H1 (cell line): ENCODE results near the gene BRAT1. TPM values are rescaled to one million over a fixed set of nuclear protein-coding genes. Genes with fewer than 3 reads are reported as not detected.

Experiments used
- CTCF ChIA-PET: fragments of 300-600 bp; sonication (Branson Sonifier 250); formaldehyde crosslinking; loops from one replicate; lab custom pipeline; 2021; ENCODE audit not compliant: partially characterized antibody; lab: Charles Lee
- POLR2A ChIA-PET: fragments of 300-600 bp; sonication (Branson Sonifier 250); formaldehyde crosslinking; loops from one replicate; lab custom pipeline; 2021; ENCODE audit warnings: inconsistent platforms; ENCODE audit not compliant: partially characterized antibody; lab: Charles Lee
- DNase-seq, 2 experiments: peaks; one replicate each; pipeline versions ENCODE4 v3.0.0 to v3.0.0-alpha.2; 2010 to 2022; ENCODE audit warnings: low spot score in 2 of 2, low read depth in 1 of 2, mixed read lengths in 1 of 2
- FAIRE-seq: peaks from 2 replicates; lab custom pipeline; 2011; peaks lifted over from hg19 to GRCh38; lab: Jason Lieb, UNC
- H2AFZ ChIP-seq: 2 replicates; pipeline ENCODE4 v1.8.1; 2012; ENCODE audit warnings: low read length, inconsistent platforms
- H2AK5ac ChIP-seq: 2 replicates; pipeline ENCODE4 v1.6.1; 2013; ENCODE audit warnings: low read depth, low read length
- H2BK120ac ChIP-seq: replicated peaks from 2 replicates; pipeline ENCODE3; 2013; ENCODE audit warnings: low read depth, low read length, inconsistent platforms
- H2BK12ac ChIP-seq: 2 replicates; pipeline ENCODE4 v1.6.1; 2013; ENCODE audit warnings: low read depth, low read length
- H2BK15ac ChIP-seq: 2 replicates; pipeline ENCODE4 v1.6.1; 2013; ENCODE audit warnings: low read length
- H2BK20ac ChIP-seq: 2 replicates; pipeline ENCODE4 v1.6.1; 2013; ENCODE audit warnings: low read length
- H2BK5ac ChIP-seq: 2 replicates; pipeline ENCODE4 v1.6.1; 2013; ENCODE audit warnings: low read depth, low read length
- H3K14ac ChIP-seq: 2 replicates; pipeline ENCODE4 v1.6.1; 2013; ENCODE audit warnings: inconsistent platforms; ENCODE audit not compliant: insufficient read length
- H3K18ac ChIP-seq: 2 replicates; pipeline ENCODE4 v1.6.1; 2013; ENCODE audit warnings: low read length; ENCODE audit errors: extremely low read depth
- H3K23ac ChIP-seq: 2 replicates; pipeline ENCODE4 v1.6.1; 2013; ENCODE audit warnings: inconsistent platforms; ENCODE audit not compliant: insufficient read length
- H3K23me2 ChIP-seq: 2 replicates; pipeline ENCODE4 v1.6.1; 2013; ENCODE audit warnings: low read depth, low read length
- H3K27ac ChIP-seq: 2 replicates; pipeline ENCODE4 v1.6.1; 2011; ENCODE audit warnings: low read depth, low read length, inconsistent platforms
- H3K27me3 ChIP-seq, 4 experiments: replicated peaks in 1 of 4; 1 replicate in 1 of 4; 2 replicates in 3 of 4; pipeline versions ENCODE4 v1.6.1 to v1.8.1; 2011 to 2013; ENCODE audit warnings: low read length in 3 of 4, mild to moderate bottlenecking in 3 of 4, inconsistent platforms in 2 of 4, mixed read lengths in 2 of 4, moderate library complexity in 1 of 4; ENCODE audit not compliant: control insufficient read depth in 3 of 4, insufficient read depth in 3 of 4; ENCODE audit errors: extremely low read depth in 1 of 4
- H3K36me3 ChIP-seq, 4 experiments: 2 replicates each; pipeline versions ENCODE4 v1.6.1 to v1.8.1; 2011 to 2013; ENCODE audit warnings: mild to moderate bottlenecking in 4 of 4, low read length in 3 of 4, moderate library complexity in 2 of 4, control low read depth in 1 of 4, inconsistent platforms in 1 of 4; ENCODE audit not compliant: insufficient read depth in 4 of 4, control insufficient read depth in 2 of 4
- H3K4ac ChIP-seq: replicated peaks from 2 replicates; pipeline ENCODE3; 2013; ENCODE audit warnings: low read length, low read depth, mixed read lengths, inconsistent platforms; ENCODE audit not compliant: insufficient read length
- H3K4me1 ChIP-seq, 4 experiments: replicated peaks in 1 of 4; 1 replicate in 1 of 4; 2 replicates in 3 of 4; pipeline versions ENCODE4 v1.6.1 to v1.8.1; 2011 to 2013; ENCODE audit warnings: low read length in 3 of 4, inconsistent platforms in 2 of 4, mixed read lengths in 1 of 4; ENCODE audit not compliant: insufficient read depth in 4 of 4, control insufficient read depth in 3 of 4
- H3K4me2 ChIP-seq, 2 experiments: 2 replicates each; pipeline versions ENCODE4 v1.6.1 to v1.8.1; 2011 to 2013; ENCODE audit warnings: low read depth in 2 of 2, low read length in 2 of 2, control low read depth in 1 of 2, inconsistent platforms in 1 of 2, mild to moderate bottlenecking in 1 of 2; ENCODE audit not compliant: insufficient read depth in 1 of 2
- H3K4me3 ChIP-seq, 4 experiments: fragments of 200-600, 300-600 bp in 1 of 4; sonication (generic), shearing (Covaris generic), sonication (Bioruptor Twin) in 1 of 4; 2 replicates each; pipeline versions ENCODE4 v1.5.1 to v1.8.1; 2011 to 2016; ENCODE audit warnings: low read length in 4 of 4, low read depth in 3 of 4, control low read depth in 2 of 4, inconsistent platforms in 2 of 4, mild to moderate bottlenecking in 2 of 4, mixed read lengths in 1 of 4, moderate library complexity in 1 of 4; ENCODE audit not compliant: insufficient read depth in 2 of 4; ENCODE audit errors: extremely low read depth in 1 of 4
- H3K56ac ChIP-seq: replicated peaks from 2 replicates; pipeline ENCODE3; 2013; ENCODE audit warnings: low read depth, mild to moderate bottlenecking, mixed read lengths, low read length, inconsistent platforms; ENCODE audit not compliant: insufficient read length
- H3K79me1 ChIP-seq: 2 replicates; pipeline ENCODE4 v1.6.1; 2013; ENCODE audit warnings: low read depth, low read length, control low read depth
- H3K79me2 ChIP-seq, 2 experiments: 2 replicates each; pipeline versions ENCODE4 v1.6.1 to v1.8.1; 2012 to 2013; ENCODE audit warnings: low read length in 2 of 2, mild to moderate bottlenecking in 2 of 2, inconsistent platforms in 1 of 2; ENCODE audit not compliant: insufficient read depth in 2 of 2, control insufficient read depth in 1 of 2
- H3K9ac ChIP-seq, 4 experiments: replicated peaks in 1 of 4; 1 replicate in 1 of 4; 2 replicates in 3 of 4; pipeline versions ENCODE4 v1.6.1 to v1.8.1; 2011 to 2013; ENCODE audit warnings: low read depth in 3 of 4, low read length in 3 of 4, control low read depth in 2 of 4, mild to moderate bottlenecking in 2 of 4, moderate library complexity in 2 of 4, inconsistent platforms in 1 of 4; ENCODE audit errors: extremely low read depth in 1 of 4
- H3K9me3 ChIP-seq, 2 experiments: 2 replicates each; pipeline versions ENCODE4 v1.6.1 to v1.8.1; 2012 to 2013; ENCODE audit warnings: mild to moderate bottlenecking in 2 of 2, moderate library complexity in 2 of 2, control low read depth in 1 of 2, inconsistent platforms in 1 of 2, low read depth in 1 of 2, low read length in 1 of 2, mixed read lengths in 1 of 2; ENCODE audit not compliant: insufficient read depth in 2 of 2
- H4K20me1 ChIP-seq, 2 experiments: replicated peaks in 1 of 2; 2 replicates each; pipeline versions ENCODE3 to v1.8.1; 2011 to 2013; ENCODE audit warnings: inconsistent platforms in 2 of 2, low read length in 2 of 2, mild to moderate bottlenecking in 1 of 2; ENCODE audit not compliant: insufficient read depth in 2 of 2, control insufficient read depth in 1 of 2
- H4K5ac ChIP-seq: 2 replicates; pipeline ENCODE4 v1.6.1; 2013; ENCODE audit warnings: low read length, low read depth, mixed read lengths, inconsistent platforms; ENCODE audit not compliant: insufficient read length
- H4K8ac ChIP-seq: 2 replicates; pipeline ENCODE4 v1.8.0; 2013; ENCODE audit warnings: mild to moderate bottlenecking, moderate library complexity, low read length, inconsistent platforms; ENCODE audit not compliant: insufficient read depth; ENCODE audit errors: extremely low read depth
- H4K91ac ChIP-seq: replicated peaks from 2 replicates; pipeline ENCODE3; 2013; ENCODE audit warnings: low read length, mixed read lengths, inconsistent platforms; ENCODE audit not compliant: insufficient read length
- ASH2L ChIP-seq: fragments of 200-600, 300-600 bp; sonication (generic); IDR thresholded peaks from one replicate; pipeline ENCODE4 v1.7.1; 2017; ENCODE audit warnings: low read length
- BRCA1 ChIP-seq: IDR thresholded peaks from 2 replicates; pipeline ENCODE4 v1.6.1; 2012; ENCODE audit warnings: low read depth, low read length, improper control_type of control experiment
- CTCF ChIP-seq, 3 experiments: IDR thresholded peaks; 1 replicate in 2 of 3; 2 replicates in 1 of 3; pipeline versions ENCODE4 v1.5.1 to v1.6.1; 2011; ENCODE audit warnings: low read length in 3 of 3, mild to moderate bottlenecking in 3 of 3, inconsistent platforms in 2 of 3, low read depth in 1 of 3, moderate library complexity in 1 of 3; ENCODE audit not compliant: insufficient read depth in 1 of 3; ENCODE audit errors: control extremely low read depth in 1 of 3
- HDAC2 ChIP-seq, 2 experiments: fragments of 300-600 bp in 1 of 2; sonication (generic) in 1 of 2; IDR thresholded peaks; 2 replicates each; pipeline ENCODE4 v1.6.1; 2011 to 2012; ENCODE audit warnings: low read depth in 2 of 2, low read length in 2 of 2, mild to moderate bottlenecking in 2 of 2, moderate library complexity in 2 of 2, borderline replicate concordance in 1 of 2, inconsistent platforms in 1 of 2
- HDAC6 ChIP-seq: IDR thresholded peaks from one replicate; pipeline ENCODE4 v1.7.1; 2012; ENCODE audit warnings: low read depth, mild to moderate bottlenecking, inconsistent platforms, low read length, moderate library complexity
- MAFK ChIP-seq: IDR thresholded peaks from 2 replicates; pipeline ENCODE4 v1.6.1; 2012; ENCODE audit warnings: low read depth, mild to moderate bottlenecking, improper control_type of control experiment, low read length
- RFX5 ChIP-seq: IDR thresholded peaks from 2 replicates; pipeline ENCODE4 v1.6.1; 2011; ENCODE audit warnings: low read depth, low read length, improper control_type of control experiment, borderline replicate concordance
- RNF2 ChIP-seq: fragments of 200-900, 300-1000 bp; sonication (generic); IDR thresholded peaks from 2 replicates; pipeline ENCODE4 v1.7.1; 2016; ENCODE audit warnings: borderline replicate concordance, low read depth, mild to moderate bottlenecking, antibody characterized with exemption, low read length; ENCODE audit not compliant: poor library complexity, severe bottlenecking; ENCODE audit errors: missing control alignments
- TCF12 ChIP-seq: IDR thresholded peaks from 2 replicates; pipeline ENCODE4 v1.6.1; 2011; ENCODE audit warnings: low read depth, mild to moderate bottlenecking, low read length
- ZNF274 ChIP-seq: IDR thresholded peaks from 2 replicates; pipeline ENCODE4 v1.7.0; 2012; ENCODE audit warnings: low read length, borderline replicate concordance; ENCODE audit errors: extremely low read depth
- WGBS, 2 experiments: shearing (Covaris generic) in 1 of 2; methylation state at CpG; one replicate each; pipeline versions ENCODE4 v1.1.6 to v1.1.7; 2013 to 2015; ENCODE audit warnings: low lambda C conversion rate in 2 of 2, mixed read lengths in 2 of 2, inconsistent platforms in 1 of 2, low coverage in 1 of 2, missing lambda C conversion rate in 1 of 2; ENCODE audit not compliant: insufficient replicate concordance in 2 of 2, insufficient coverage in 1 of 2, insufficient read length in 1 of 2; ENCODE audit errors: extremely low coverage in 1 of 2, missing lambda C conversion rate in 1 of 2; 5-methylcytosine and 5-hydroxymethylcytosine counted together
- polyA plus RNA-seq, 7 experiments: library from polyadenylated mRNA; depleted of rRNA in 3 of 7; stranded (reverse) in 5 of 7; unstranded in 2 of 7; fragments of >200 nt in 5 of 7; fragments of 200-250 nt in 2 of 7; gene quantifications; 1 replicate in 5 of 7; 2 replicates in 1 of 7; 4 replicates in 1 of 7; pipeline versions ENCODE4 v1.2.1 to v1.2.3, GENCODE V29; 2011 to 2013; ENCODE audit warnings: missing spikeins in 2 of 7, mixed read lengths in 2 of 7
- total RNA-seq: library from RNA; stranded (reverse); fragmentation: NEBNext Ultra II Directional; extraction: Animal tissue kit (Norgen Biotek cat#: 25700); gene quantifications from 2 replicates; pipeline ENCODE4 v1.2.1, GENCODE V29; 2021

Gene BRAT1
- total and polyA plus RNA-seq, 2 of the 8 experiments (the other 6 are each of a cell fraction or from before 2014, with no cell fraction given): 36.8 to 42.3 TPM

GRCh38 chr7:2512713-2513112, 42.6 kb downstream of the BRAT1 start:
- peaks cover 0 to 5% (median 0%) of the 10 kb centered on the region in 4 experiments; a peak in 3 of 7 replicates for H3K27me3 ChIP-seq
- H4K20me1 ChIP-seq: peaks cover 0 to 4% of the 10 kb centered on the region in 2 experiments
- 0 out of 2 replicates have a peak overlapping the region, but pooled peaks have one; percentile 44 for H2BK5ac ChIP-seq
- no peaks in the 10 kb centered on the region for H3K79me2 ChIP-seq
- H4K8ac ChIP-seq: no peak overlapping the region
- H3K36me3 ChIP-seq: no peaks in the 10 kb centered on the region
- DNase-seq (no peak), FAIRE-seq (no peak)
- no peak overlapping the region for H3K14ac ChIP-seq
- H3K79me1 ChIP-seq: no peaks in the 10 kb centered on the region
- peak overlapping the region; percentile 40; the same call in 1 of the 2 replicates for H2BK15ac ChIP-seq
- CTCF ChIA-PET: interaction anchor here (1.2 to 1.7 kb wide), 3 partner anchors 10 to 24 kb away, joined by 3 to 5 read pairs (median 3); no protein-coding TSS in a partner anchor
- peaks cover 0 to 20% (median 12%) of the 10 kb centered on the region in 4 experiments; a peak in 6 of 7 replicates for H3K4me1 ChIP-seq
- no peak overlapping the region for H3K18ac ChIP-seq
- no peak overlapping the region for H3K4me2 ChIP-seq
- H3K23ac ChIP-seq: no peak overlapping the region
- no peak overlapping the region for H3K9ac ChIP-seq
- no peak overlapping the region for H4K91ac ChIP-seq
- H3K4ac ChIP-seq: no peak overlapping the region
- H2BK120ac ChIP-seq: no peak overlapping the region
- 85% methylated on average over 3 of the region's 3 CpGs; no CpG with 5 or more reads in 1 of the 2 experiments for WGBS, 2 experiments
- no peaks in the 10 kb centered on the region for H3K9me3 ChIP-seq
- POLR2A ChIA-PET: interaction anchor here (1.3 kb wide), 1 partner anchor 12 kb away, joined by 3 read pairs; no protein-coding TSS in a partner anchor
- H2BK20ac ChIP-seq: no peak overlapping the region; the same call in 1 of the 2 replicates
- no peak overlapping the region for H2AFZ ChIP-seq
- no peak overlapping the region for H3K27ac ChIP-seq
- H3K23me2 ChIP-seq: peaks cover 12% of the 10 kb centered on the region; the same call in 1 of the 2 replicates
- peak overlapping the region; percentile 17; the same call in 1 of the 2 replicates for H2AK5ac ChIP-seq
- H2BK12ac ChIP-seq: no peak overlapping the region
- H3K4me3 ChIP-seq: no peak overlapping the region
- H3K56ac ChIP-seq: no peak overlapping the region
- no peak overlapping the region for H4K5ac ChIP-seq
- TF ChIP-seq RFX5: no peak
- no peak for TF ChIP-seq HDAC2 (IDR thresholded peaks at IDR 0.05; ENCODE audit: borderline replicate concordance in 1 of 2, low read depth in 2 of 2, low read length in 2 of 2)
- TF ChIP-seq ZNF274: no peak
- no peak for TF ChIP-seq RNF2
- no peak for TF ChIP-seq CTCF (IDR thresholded peaks at IDR 0.05; ENCODE audit: control extremely low read depth in 1 of 3, insufficient read depth in 1 of 3, low read depth in 1 of 3, low read length in 3 of 3)
- no peak for TF ChIP-seq BRCA1
- no peak for TF ChIP-seq ASH2L
- no peak for TF ChIP-seq TCF12
- TF ChIP-seq MAFK: no peak
- TF ChIP-seq HDAC6: no peak
